ENCODE data around the gene DAB2.
"Not testable (repeated sequence)": the region's sequence is repeated elsewhere in the genome, so short reads cannot be mapped to it uniquely, and the experiment has no call there.

The DAB2 gene

DNA sequence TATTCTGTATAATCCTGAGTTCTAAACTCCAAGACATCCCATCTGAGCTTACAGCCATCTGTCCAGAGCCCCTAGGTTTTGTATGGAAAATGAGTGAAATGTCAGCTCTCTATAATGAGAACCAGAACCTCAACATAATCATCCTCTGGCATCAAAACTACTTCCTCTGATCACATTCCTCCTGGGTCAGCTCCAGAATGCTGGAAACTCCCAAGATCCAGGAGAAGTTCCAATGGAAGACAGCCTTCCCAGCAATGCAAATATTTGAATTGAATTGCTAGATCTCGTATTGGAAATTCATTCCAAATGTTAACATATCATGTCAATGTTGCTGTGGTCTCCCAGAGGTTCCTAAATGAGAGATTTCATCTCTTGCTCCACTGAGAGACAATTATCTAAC lies 84.3 kb downstream of the DAB2 start:
- DNase-seq (ENCODE audit: low spot score), result no peak

DNA sequence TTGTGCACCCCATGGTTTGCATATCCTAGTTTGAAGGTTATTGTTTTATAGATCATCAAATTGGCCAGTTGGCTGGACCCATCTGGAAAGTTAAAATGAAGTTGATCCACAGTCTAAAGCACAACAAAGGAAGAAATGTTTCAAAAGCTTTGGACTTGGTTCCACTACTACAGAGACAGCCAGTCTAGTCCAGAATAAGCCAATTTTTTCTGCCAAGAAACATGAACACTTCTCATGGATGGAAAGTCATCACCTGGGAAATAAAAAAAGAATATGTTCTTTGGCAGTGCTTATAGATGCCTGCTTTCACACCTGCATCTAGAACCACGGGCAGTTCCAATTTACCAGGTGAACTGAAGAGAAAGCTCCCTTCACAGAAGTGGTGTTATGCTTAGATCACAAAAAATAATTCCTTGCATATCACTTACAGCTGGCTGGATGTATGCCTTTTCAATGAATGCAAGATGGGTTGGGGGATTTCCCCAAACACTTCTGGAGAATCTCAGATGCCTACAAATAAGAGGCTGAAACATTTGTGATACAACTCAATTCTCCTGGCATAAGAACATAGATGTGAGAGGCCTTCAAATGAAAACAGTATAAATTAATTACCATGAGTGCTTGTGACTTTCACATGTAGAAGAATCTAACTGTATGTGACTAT lies 87.4 kb downstream of the DAB2 start:
- DNase-seq (ENCODE audit: low spot score), result no peak

DNA sequence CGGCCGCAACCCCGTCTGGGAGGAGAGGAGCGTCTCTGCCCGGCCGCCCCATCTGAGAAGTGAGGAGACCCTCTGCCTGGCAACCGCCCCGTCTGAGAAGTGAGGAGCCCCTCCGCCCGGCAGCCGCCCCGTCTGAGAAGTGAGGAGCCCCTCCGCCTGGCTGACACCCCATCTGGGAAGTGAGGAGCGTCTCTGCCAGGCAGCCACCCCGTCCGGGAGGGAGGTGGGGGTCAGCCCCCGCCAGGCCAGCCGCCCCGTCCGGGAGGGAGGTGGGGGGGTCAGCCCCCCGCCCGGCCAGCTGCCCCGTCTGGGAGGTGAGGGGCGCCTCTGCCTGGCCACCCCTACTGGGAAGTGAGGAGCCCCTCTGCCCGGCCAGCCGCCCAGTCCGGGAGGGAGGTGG lies 90.5 kb downstream of the DAB2 start:
- DNase-seq (ENCODE audit: low spot score), result not testable (repeated sequence)

DNA sequence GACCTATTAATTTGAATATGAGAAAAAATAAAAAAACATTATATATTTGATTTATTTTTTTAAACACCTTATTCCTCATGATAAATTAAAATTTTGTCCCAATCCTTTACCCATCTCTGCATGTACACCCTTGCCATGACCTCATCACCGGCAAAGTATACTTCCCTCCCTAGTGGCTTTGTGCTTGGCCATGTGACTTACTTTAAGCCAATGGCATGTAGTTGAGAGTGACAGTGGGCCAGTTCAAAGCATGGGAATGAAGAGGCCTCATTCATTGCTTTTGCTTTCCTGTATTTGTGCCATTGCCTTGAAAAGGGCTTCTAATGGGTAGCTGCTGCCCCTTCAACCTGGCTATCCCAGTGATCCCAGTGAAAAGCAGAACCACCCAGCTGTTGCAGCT lies 91.7 kb downstream of the DAB2 start:
- no peak for DNase-seq (ENCODE audit: low spot score)

DNA sequence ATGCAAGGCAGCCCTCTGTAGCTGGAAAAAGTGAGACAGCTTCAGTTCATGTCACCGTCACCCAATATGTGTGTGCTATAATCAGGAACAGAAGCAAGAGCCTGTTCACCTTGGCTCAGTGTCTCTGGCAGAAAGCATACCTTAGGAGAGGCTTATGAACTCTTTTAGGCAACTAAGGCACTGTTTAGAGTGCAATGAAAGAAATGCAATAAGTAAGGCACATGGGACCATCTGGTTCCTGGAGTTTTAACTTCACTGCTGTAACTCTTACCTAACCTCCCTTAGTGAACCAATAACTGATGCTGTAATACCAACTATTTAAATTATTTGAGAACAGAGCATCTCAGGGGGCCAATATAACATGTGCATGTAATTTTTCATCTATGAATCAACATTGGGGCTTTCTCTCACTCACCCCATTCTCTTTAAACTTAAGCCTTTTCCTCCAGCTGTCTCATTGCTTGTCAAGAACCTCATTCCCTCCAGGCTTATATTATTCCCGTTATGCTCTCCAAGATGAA lies 92.9 kb downstream of the DAB2 start:
- no peak for DNase-seq (ENCODE audit: low spot score)

DNA sequence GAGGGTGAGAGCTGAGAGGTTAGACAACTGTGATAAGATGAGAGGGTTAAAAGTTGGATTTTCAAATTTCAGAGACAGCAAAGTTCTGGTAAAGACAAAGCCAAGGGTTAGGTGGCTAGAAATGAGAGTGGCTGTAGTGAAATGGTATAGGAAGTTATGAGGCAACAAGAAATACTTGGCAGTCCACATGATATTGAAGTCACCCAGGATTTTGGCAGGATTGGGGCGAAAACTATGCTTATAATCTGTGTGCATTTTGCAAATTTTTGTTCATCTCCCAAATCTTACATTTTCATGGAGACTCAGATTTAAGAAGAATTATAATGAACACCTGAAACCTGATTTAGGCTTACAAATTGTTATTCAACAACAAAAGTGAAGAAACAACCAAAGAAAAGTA lies 96.0 kb downstream of the DAB2 start:
- no peak for DNase-seq (ENCODE audit: low spot score)

DNA sequence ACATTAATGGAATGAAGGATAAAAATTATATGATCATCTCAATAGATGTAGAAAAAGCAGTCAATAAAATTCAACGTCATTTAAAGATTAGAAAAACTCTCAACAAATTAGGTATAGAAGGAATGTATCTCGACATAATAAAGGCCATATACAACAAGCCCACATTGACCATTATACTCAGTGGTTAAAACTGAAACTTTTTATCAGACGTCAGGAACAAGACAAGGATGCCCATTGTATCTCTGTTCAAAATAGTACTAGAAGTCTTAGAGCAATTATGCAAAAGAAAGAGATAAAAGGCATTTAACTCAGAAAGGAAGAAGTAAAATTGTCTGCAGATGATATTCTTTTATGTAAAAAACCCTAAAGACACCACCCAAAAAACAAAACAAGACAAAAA lies 101.2 kb downstream of the DAB2 start:
- DNase-seq (ENCODE audit: low spot score), result no peak
